NCI-H2227 (cell line): ENCODE results near the gene CPED1.
A peak's percentile ranks its signal among the peaks of the same experiment; 100 is the strongest.
"Not testable (repeated sequence)": the region's sequence is repeated elsewhere in the genome, so short reads cannot be mapped to it uniquely, and the experiment has no call there.

Source experiments
- DNase-seq: peaks from one replicate; lab custom pipeline; 2025; ENCODE audit not compliant: unreplicated experiment; lab: John Stamatoyannopoulos, UW

CPED1 gene

DNA sequence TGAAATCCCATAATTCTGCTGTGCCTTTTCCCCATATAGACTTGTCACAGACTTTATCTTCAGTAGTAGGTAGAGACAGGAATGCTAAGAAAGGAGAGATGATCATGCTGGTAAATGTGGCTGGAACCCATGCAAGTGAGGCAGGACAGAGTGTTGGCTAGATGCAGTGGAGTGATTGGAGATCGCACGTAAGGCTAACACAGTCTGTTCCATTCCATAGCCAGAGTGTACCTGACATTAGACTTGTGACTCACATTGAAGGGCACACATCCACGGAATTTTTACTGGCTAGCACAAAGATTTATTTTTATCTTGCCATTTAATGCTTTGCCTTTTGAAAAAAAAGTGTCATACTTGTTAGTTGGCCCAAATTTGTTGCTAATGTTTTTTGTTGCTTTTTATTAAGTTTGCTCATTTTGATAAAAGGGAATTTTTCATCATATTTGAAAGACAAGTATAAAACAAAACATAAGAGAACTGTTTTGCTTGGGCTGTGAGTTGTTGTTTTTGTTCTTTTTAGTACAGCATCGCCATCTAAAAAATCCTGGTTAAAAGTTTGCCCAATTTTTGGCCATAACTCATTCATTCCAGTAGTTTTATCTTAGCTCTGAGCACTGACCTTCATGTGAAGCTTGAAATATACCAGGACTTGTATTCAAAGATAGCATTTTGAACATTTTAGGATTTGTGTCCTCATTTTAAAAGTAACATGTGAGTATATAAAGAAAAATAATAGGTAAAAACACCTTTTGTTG is 81.0 kb downstream of the CPED1 start:
- no peak for DNase-seq

- no peak for DNase-seq
Observed at GRCh38 chr7:121071132-121071531, 82.6 kb downstream of the CPED1 start.

DNA sequence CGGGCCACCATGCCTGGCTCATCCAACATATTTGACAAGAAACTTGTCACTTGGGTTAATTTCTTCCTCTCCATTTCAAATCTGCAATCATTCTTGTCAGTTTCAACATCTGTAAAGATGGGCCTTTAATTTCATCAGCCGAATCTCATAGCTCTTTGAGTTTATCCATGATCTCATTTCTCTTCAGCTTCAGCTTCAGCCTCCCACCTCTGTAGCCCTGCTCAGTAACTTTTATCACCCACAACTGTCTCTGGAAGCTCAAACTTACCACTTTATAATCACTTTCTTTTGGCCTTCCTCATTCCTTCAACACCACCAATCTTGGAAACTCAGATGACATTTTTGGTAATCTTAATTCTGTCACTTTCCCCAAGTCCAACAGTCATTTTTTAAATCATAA is 83.2 kb downstream of the CPED1 start:
- no peak for DNase-seq

DNA sequence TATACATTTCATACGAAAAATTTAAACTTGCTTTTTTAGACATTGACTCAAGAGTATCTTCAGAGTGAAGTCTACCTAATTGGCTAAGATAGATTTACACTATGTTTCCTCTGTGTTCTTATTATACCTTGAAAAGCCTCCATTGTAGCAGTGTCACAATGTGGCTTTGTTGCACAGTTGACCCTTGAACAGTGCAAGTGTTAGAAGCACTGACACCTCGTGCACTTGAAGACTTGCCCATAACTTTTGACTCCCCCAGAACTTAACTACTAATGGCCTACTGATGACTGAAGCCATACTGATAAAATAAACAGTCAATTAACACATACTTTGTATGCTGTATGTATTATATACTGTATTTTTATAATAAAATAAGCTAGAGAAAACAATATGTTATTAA is 84.3 kb downstream of the CPED1 start:
- DNase-seq, result no peak

GRCh38 chr7:121073463-121074099 is 85.1 kb downstream of the CPED1 start:
- no peak for DNase-seq

- DNase-seq, result not testable (repeated sequence)
Observed at GRCh38 chr7:121075424-121075841, 86.9 kb downstream of the CPED1 start.

DNA sequence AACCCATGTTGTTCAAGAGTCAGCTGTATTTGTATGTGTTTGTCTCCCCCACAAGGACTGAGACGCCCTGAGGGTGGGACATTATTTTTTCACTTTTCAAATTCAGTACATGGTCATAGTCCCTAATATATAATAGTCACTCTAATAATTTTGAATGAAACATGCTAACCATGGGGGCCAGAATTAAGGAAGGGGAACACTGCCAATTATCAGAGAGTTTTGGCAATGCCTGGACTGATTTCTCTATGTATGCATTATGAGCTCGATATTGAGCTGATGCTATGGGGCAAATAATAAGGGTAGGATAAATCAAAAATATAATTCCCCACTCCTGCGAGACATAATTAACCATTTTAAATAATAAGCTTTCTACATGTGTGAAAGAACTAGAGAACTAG is 87.4 kb downstream of the CPED1 start:
- DNase-seq, result no peak

GRCh38 chr7:121076350-121077164 is 88.0 kb downstream of the CPED1 start:
- no peak for DNase-seq

DNA sequence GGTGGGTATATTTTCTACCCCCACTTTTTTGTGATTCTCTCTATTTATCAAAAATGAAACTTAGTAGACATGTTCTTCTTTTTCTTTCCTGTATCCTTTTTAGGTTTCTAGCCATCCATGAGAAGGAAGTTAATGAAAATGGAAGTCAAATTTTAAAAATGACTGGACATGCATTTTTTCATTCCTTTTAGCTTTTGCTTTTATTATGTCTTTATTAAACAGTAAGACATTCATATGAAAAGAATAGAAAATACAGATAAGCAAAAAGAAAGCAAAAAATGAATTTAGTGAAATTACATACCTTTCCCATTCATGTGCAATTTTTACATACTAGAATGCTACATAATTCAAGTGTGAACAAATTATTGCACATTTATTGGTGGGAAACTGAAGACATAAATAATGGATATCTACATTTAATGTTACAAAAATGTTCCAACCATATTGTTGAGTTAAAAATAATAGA is 88.7 kb downstream of the CPED1 start:
- no peak for DNase-seq

DNA sequence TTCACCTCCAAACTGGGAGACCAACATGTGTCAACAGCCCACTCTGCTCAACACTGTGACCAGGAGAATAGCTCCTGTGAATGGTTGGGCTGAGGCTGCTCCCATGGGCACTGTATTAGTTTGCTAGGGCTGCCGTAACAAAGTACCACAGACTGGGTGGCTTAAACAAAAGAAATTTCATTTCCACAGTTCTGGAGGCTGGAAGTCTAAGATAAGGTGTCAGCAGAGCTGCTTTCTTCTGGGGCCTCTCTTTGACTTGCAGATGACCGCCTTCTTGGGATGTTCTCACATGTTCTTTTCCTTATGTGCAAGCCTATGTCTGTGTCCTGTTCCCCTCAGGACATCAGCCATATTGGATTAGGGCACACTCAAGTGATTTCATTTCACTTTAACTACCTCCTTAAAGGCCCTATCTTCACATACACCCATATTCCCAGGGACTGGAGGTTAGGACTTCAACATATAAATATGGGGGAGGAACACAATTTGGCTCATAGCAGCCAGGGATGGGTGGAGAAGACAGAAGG is 90.3 kb downstream of the CPED1 start:
- DNase-seq, result no peak

- DNase-seq, result no peak
Observed at GRCh38 chr7:121079425-121080169, 91.1 kb downstream of the CPED1 start.

- DNase-seq, result no peak
Observed at GRCh38 chr7:121080257-121080912, 91.9 kb downstream of the CPED1 start.

- no peak for DNase-seq
Observed at GRCh38 chr7:121080913-121081326, 92.4 kb downstream of the CPED1 start.

DNA sequence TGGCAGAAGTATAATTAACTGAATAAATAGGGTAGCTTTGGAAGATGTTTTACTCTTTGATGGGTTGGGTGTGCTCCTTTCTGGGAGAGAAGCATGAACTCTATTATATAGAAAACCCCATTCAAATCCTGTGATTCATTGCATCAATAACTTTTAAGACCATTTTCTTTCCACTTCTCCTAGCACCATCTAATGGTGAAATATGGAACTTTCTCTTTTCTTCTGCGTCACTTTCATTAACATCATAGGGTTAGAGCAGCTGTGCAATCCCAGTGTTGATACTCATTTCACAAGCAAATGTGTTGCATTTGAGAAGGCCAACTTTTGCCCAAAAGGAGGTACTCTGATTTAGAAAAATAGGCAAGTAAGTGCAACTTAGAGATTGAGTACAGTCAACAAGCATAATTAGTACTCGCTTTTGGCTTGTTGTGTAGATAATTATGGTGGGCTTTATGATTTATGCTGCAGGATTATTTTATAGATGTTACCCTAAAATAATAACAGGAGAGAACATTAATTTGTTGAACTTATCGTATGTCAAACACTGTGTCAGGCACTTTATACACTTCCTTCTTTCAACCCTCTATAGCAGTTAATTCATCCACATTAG is 92.9 kb downstream of the CPED1 start:
- DNase-seq, result peak; percentile 78

- DNase-seq, result no peak
Observed at GRCh38 chr7:121082400-121083101, 94.0 kb downstream of the CPED1 start.

- no peak for DNase-seq
Observed at GRCh38 chr7:121083138-121083789, 94.8 kb downstream of the CPED1 start.

- DNase-seq, result no peak
Observed at GRCh38 chr7:121083790-121084251, 95.3 kb downstream of the CPED1 start.

DNA sequence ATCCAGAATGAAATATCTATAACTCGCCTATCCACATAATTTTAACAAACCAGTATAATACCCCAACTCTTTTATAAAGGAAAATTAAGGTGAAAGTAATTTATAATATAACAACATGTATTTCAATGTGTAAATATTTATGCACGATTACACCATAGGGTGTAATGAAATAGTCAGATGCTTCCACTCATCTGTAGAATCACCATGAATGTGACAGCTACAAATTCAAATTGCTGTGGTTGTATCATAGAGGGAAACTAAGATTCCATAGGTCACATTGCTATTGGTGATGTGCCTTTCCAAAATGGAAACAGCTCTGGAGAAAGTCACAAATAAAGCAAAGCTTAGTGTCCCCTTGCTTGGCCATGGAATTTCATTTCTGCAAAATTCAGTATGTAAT is 95.7 kb downstream of the CPED1 start:
- no peak for DNase-seq
